ENCODE results near the gene ABLIM1. TPM values are rescaled to one million over a fixed set of nuclear protein-coding genes. Genes with fewer than 3 reads are reported as not detected.

The ABLIM1 gene
- total RNA-seq, 2 experiments from 2014 or later, result 91.5 to 97.9 TPM

DNA sequence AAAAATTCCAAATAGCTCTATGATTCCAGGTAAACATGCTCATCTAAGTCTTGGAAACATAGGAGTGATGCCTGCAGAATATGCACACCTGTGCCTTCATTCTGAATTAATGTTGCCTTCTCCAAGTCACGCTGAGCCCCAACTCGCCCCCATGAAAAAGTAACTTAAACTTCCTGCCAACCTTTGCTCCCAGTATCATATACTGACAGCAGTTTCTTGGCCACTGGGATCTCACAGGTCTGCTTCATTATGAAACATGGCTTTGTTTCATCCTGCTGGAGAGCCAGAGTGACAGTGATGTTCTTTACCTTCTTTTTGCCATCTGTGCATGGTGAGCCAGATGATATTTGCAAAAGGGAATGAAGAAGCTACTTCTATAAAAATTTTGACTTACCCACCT is 34.9 kb downstream of the ABLIM1 start:
- CTCF ChIA-PET, result interaction anchor here (1.0 to 1.2 kb wide), 2 partner anchors 9 to 23 kb away, joined by 3 read pairs; no protein-coding TSS in a partner anchor

DNA sequence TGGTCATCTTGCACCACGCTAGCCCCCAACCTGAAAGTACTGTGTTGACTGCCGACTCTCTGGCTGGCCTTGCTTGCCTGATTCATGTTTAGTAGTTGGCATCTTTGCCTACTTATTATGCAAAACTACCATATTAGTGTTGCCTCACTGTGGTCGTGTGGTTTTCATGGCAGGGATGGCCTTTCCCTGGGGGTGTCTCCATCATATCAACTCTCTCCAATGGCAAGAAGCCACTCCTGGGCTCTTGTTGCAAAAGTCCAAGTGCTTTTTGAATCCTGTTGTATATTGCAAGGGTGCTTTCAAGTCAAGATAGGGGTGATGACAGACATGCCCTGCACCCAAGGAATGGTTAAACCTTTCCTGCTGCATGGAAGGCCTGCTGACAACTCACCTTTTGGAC is 39.4 kb downstream of the ABLIM1 start:
- peaks cover 6% of the 10 kb centered on the region for H3K27me3 Mint-ChIP-seq
- H3K4me1 Mint-ChIP-seq, result peaks cover 40% of the 10 kb centered on the region
- POLR2A ChIA-PET, result no interaction called here
- H3K9me3 Mint-ChIP-seq, result peaks cover 10% of the 10 kb centered on the region
- DNase-seq, result no peak
- H3K4me3 Mint-ChIP-seq, result no peak overlapping the region
- CTCF ChIA-PET, result no interaction called here
- peaks cover 24% of the 10 kb centered on the region for H3K36me3 Mint-ChIP-seq (ENCODE audit: low read depth)
- no peak overlapping the region for H3K27ac Mint-ChIP-seq

More for the DNA sequence above, 34.9 kb downstream of the ABLIM1 start:
- POLR2A ChIA-PET, result interaction anchor here (0.6 kb wide), 1 partner anchor 180 kb away, joined by 3 read pairs; no protein-coding TSS in a partner anchor
- H3K27me3 Mint-ChIP-seq, result peaks cover 15% of the 10 kb centered on the region
- peaks cover 19% of the 10 kb centered on the region for H3K36me3 Mint-ChIP-seq (ENCODE audit: low read depth)
- DNase-seq, result no peak
- H3K9me3 Mint-ChIP-seq, result peaks cover 10% of the 10 kb centered on the region
- peaks cover 37% of the 10 kb centered on the region for H3K4me1 Mint-ChIP-seq
- H3K27ac Mint-ChIP-seq, result no peak overlapping the region
- no peak overlapping the region for H3K4me3 Mint-ChIP-seq

DNA sequence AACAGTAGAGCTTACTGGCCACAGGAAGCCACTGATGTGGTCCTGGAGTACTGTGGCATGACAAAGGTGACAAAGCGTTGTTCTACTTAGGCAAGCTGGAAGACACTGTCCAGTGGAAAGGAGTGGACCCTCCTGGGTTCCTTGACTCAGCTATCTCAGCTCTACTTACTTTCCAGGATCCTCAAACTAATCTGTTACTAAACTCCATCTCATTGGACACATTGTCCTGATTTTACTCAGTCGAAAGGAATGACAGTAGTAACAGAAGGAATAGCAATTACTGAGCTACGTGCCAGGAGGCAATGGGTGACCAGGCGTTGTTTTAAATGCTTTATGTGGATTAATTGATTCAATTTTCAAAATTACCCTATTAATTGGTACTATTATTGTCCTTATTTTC is 41.6 kb downstream of the ABLIM1 start:
- Mint-ChIP-seq H3K36me3 (ENCODE audit: low read depth) (peaks cover 12% of the 10 kb centered on the region), H3K9me3 (peaks cover 5% of the 10 kb centered on the region), H3K4me3 (no peak overlapping the region), H3K27me3 (peaks cover 6% of the 10 kb centered on the region), H3K27ac (no peak overlapping the region), H3K4me1 (peaks cover 32% of the 10 kb centered on the region)
- DNase-seq, result no peak
- CTCF ChIA-PET, result interaction anchor here (0.8 to 1.4 kb wide), 3 partner anchors 54 to 90 kb away, joined by 3 to 10 read pairs (median 3); no protein-coding TSS in a partner anchor
- POLR2A ChIA-PET, result interaction anchor here (0.7 to 1.2 kb wide), 5 partner anchors 9 to 72 kb away, joined by 3 to 4 read pairs (median 3); no protein-coding TSS in a partner anchor

DNA sequence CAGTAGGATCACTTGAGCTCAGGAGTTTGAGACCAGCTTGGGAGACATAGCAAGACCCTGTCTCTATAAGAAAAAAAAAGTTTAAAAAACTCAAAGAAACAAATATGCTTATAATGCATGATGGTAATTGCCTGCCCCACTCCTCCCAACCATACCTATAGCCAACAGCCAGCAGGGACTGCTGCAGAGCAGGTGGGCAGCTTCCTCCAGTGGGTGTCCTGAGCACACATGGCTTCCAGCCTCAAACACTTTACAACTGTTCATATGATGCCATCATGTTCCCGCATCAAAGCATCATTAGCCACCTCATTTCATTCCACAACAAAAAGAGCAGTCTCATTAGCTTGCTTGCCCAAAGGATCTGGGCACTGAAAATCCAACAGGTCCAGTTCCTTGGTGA is 42.0 kb downstream of the ABLIM1 start:
- POLR2A ChIA-PET, result interaction anchor here (0.7 to 1.2 kb wide), 5 partner anchors 10 to 71 kb away, joined by 3 to 4 read pairs (median 3); no protein-coding TSS in a partner anchor

DNA sequence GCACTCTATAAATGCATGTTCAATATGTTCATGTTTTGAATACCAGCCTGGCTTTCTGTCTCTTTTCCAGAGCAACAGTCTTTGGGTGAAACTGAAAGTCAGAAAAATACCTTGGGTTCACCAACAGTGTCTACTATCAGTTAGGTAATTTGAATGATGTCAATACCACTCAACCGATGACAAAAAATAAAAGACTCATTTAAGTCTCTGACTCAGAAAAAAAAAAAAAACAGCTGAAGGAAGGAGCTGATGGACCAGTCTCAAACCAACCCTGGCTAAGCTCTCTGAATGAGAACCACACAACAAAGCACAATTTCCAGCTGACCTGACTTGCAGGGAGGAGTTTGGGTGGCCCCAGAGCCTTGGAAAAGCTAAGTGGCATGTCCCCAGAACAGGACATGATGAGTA is 42.5 kb downstream of the ABLIM1 start:
- Mint-ChIP-seq H3K4me1 (peaks cover 33% of the 10 kb centered on the region), H3K27me3 (no peaks in the 10 kb centered on the region), H3K4me3 (no peak overlapping the region), H3K9me3 (peaks cover 2% of the 10 kb centered on the region), H3K36me3 (ENCODE audit: low read depth) (peaks cover 5% of the 10 kb centered on the region), H3K27ac (peak overlapping the region; percentile 75)
- ChIA-PET CTCF (interaction anchor here (0.6 to 1.4 kb wide), 7 partner anchors 11 to 421 kb away, joined by 3 to 10 read pairs (median 3); no protein-coding TSS in a partner anchor), POLR2A (interaction anchor here (1.0 to 1.3 kb wide), 2 partner anchors 10 to 12 kb away, joined by 3 to 4 read pairs; no protein-coding TSS in a partner anchor)
- peak; percentile 28 for DNase-seq

More for the DNA sequence above, 42.0 kb downstream of the ABLIM1 start:
- DNase-seq, result no peak
- Mint-ChIP-seq H3K27me3 (peaks cover 3% of the 10 kb centered on the region), H3K36me3 (ENCODE audit: low read depth) (peaks cover 8% of the 10 kb centered on the region), H3K9me3 (peaks cover 2% of the 10 kb centered on the region), H3K4me1 (peaks cover 32% of the 10 kb centered on the region), H3K27ac (peak overlapping the region; percentile 75), H3K4me3 (no peak overlapping the region)
- CTCF ChIA-PET, result interaction anchor here (0.6 to 1.4 kb wide), 7 partner anchors 12 to 210 kb away, joined by 3 to 10 read pairs (median 3); no protein-coding TSS in a partner anchor

DNA sequence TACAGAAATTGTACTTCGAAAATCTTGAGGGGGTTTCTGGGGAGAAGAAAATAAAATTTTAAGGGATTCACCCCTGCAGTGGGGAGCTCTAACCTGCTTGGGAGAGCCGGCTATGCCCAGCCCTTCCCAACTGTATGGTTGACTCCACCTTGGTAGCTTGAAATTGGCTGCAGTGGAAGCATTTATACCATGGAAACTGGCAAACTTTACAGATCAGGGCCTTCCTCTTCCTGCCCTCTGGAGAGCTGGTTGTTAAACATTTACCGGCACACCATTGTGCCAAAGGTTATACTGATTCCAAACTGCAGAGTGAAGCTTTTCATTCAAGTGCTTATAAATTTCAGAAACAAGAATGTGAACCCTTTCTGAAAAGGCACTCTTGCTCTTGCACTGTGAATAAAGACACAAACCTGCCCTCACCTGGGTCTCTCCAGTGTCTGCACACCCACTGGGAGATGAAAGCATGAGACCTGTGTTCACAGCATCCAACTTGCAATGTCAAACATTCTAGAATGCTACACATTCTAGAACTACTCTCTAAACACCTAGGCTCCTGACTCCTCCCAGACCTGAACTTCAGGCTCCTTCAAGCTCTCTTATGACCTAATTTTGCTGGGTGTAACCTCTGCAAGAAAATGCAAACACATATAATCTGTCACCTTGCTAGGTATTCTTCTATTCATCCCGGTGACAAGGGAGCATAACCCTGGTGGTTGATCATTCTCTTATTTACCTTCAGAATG is 44.7 kb downstream of the ABLIM1 start:
- ChIA-PET POLR2A (interaction anchor here (1.7 kb wide), 1 partner anchor 9 kb away, joined by 5 read pairs; no protein-coding TSS in a partner anchor), CTCF (no interaction called here)
- peaks cover 35% of the 10 kb centered on the region for H3K4me1 Mint-ChIP-seq
- no peak overlapping the region for H3K4me3 Mint-ChIP-seq
- no peaks in the 10 kb centered on the region for H3K27me3 Mint-ChIP-seq
- DNase-seq, result no peak
- peaks cover 5% of the 10 kb centered on the region for H3K36me3 Mint-ChIP-seq (ENCODE audit: low read depth)
- peaks cover 2% of the 10 kb centered on the region for H3K9me3 Mint-ChIP-seq
- no peak overlapping the region for H3K27ac Mint-ChIP-seq

DNA sequence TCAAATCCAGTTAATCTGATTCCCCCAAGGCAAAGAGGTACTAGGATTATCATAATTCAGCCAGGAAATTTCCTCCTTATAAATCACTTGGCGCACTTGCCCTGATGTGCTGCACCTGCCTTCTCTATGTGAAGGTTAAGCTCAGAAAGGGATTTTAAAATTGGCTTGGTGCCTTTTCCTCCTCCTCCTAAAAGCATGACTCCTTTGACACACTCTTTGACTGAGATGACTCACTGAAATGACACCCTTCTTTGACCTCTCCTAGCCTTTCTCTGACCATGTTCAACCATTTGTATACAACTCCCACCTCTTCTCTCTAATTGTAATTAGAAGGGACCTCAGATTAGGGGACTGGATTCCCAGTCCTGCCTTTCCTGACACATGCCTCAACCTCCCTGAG is 46.5 kb downstream of the ABLIM1 start:
- H3K4me1 Mint-ChIP-seq, result peaks cover 34% of the 10 kb centered on the region
- CTCF ChIA-PET, result no interaction called here
- H3K27me3 Mint-ChIP-seq, result peaks cover 2% of the 10 kb centered on the region
- POLR2A ChIA-PET, result no interaction called here
- DNase-seq, result no peak
- H3K4me3 Mint-ChIP-seq, result no peak overlapping the region
- peaks cover 14% of the 10 kb centered on the region for H3K36me3 Mint-ChIP-seq (ENCODE audit: low read depth)
- peaks cover 6% of the 10 kb centered on the region for H3K9me3 Mint-ChIP-seq
- H3K27ac Mint-ChIP-seq, result no peak overlapping the region

DNA sequence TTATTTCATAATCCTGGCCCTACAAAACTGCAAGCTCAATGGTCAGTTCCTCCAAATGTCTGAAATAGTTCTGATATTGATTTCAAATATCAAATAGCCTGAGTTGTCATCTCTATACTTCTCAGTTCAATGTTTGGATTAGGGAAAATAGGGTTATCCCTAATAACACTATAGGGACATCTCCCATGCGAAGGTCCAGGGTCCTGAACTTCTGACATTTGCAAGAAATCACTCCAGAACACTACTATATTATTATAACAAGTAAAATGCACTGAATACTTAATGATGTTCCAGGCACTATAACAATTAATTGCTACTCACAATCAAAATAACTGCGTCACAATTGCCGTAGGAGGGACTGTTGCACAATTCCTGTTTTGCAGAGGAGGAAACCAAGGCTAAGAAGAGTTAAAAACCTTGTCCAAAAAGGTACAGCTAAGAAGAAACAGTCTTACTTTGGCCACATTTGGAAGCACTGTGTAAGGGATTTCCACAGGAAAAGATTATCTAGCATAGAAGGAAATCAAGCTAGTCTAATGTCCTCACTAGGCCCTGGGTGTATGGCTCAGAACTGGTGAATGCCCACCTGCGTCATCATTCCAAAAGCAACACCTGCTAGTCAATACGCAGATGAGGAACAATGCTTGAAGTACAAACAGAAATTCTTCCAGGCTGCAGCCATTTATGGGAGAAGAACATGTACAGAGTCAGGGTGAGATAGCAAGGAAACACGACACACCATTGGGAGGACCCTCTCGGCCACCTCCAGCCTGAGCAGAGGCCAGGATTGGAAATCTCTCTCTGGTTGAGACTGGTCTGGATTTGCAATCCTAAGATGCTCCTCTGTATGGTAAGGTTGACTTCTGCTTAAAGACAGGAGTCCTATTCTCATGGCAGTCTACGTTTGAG is 48.3 kb downstream of the ABLIM1 start:
- peaks cover 3% of the 10 kb centered on the region for H3K9me3 Mint-ChIP-seq
- peaks cover 2% of the 10 kb centered on the region for H3K27me3 Mint-ChIP-seq
- peaks cover 19% of the 10 kb centered on the region for H3K36me3 Mint-ChIP-seq (ENCODE audit: low read depth)
- no peak overlapping the region for H3K4me3 Mint-ChIP-seq
- no peak for DNase-seq
- ChIA-PET CTCF (interaction anchor here (1.0 kb wide), 1 partner anchor 138 kb away, joined by 3 read pairs; no protein-coding TSS in a partner anchor), POLR2A (no interaction called here)
- peaks cover 33% of the 10 kb centered on the region for H3K4me1 Mint-ChIP-seq
- H3K27ac Mint-ChIP-seq, result no peak overlapping the region

DNA sequence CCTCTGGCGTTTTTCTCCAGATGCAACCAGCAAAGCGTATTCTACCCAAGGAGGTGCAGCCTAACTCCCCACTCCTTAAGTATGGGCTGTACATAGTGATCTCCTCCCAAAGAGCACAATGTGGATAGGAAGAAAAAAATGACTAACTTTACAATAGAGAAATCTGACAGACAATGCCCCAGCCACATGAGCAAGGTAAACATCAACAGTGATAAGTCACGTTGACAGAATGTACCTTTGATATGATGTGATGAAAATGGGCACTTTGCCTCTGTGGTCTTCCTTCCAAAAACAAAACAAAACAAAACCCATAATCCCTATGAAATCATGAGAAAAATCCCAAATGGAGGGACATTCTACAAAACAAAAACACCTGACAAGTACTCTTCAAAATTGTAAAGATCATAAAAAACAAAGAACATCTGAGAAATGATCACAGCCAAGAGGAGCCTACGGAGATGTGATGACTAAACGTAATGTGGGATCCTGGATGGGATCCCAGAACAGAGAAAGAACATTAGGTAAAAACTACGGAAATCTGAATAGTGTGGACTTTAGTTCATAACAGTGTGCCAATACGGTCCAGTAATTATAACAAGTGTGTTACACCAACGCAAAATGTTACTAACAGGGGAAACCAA is 50.6 kb downstream of the ABLIM1 start:
- no peak for DNase-seq
- H3K36me3 Mint-ChIP-seq (ENCODE audit: low read depth), result peaks cover 23% of the 10 kb centered on the region
- POLR2A ChIA-PET, result no interaction called here
- H3K4me1 Mint-ChIP-seq, result peaks cover 46% of the 10 kb centered on the region
- peaks cover 3% of the 10 kb centered on the region for H3K9me3 Mint-ChIP-seq
- no peak overlapping the region for H3K4me3 Mint-ChIP-seq
- CTCF ChIA-PET, result interaction anchor here (1.5 kb wide), 1 partner anchor 136 kb away, joined by 4 read pairs; no protein-coding TSS in a partner anchor
- no peak overlapping the region for H3K27ac Mint-ChIP-seq
- H3K27me3 Mint-ChIP-seq, result peaks cover 2% of the 10 kb centered on the region

DNA sequence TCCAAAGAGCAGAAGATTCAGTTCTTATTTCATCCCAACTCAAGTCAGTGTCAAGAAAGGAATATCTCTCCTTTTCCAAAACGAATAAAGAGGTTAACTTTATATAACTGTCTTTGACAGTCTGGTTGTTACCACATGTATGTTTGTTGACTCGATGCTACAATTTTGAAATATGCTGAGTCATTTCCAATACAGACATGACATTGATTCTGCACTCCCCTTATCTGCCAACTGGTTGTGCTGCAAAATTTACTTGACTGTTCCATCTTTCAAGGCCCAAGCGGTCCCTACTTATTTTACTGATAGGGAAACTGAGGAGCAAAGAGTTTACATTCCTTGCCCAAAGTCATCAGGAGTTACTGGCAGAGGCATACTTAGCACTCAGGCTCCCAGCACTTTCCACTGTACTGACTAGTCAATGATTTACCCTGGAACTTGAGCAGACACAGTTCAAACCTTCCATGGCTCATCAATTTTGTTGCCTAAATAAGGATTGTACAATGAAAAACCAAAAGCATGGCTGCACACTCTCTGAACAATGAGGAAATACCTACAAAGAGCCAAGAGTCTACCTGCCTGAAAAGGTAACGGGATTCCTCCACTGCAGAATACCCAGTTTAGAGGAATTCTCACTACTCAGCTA is 52.8 kb downstream of the ABLIM1 start:
- ChIA-PET CTCF (interaction anchor here (1.3 kb wide), 1 partner anchor 271 kb away, joined by 3 read pairs; no protein-coding TSS in a partner anchor), POLR2A (interaction anchor here (1.0 to 1.3 kb wide), 2 partner anchors 10 to 15 kb away, joined by 3 to 4 read pairs; no protein-coding TSS in a partner anchor)
- DNase-seq, result no peak
- H3K27me3 Mint-ChIP-seq, result peaks cover 2% of the 10 kb centered on the region
- H3K9me3 Mint-ChIP-seq, result peaks cover 3% of the 10 kb centered on the region
- peaks cover 46% of the 10 kb centered on the region for H3K4me1 Mint-ChIP-seq
- H3K36me3 Mint-ChIP-seq (ENCODE audit: low read depth), result peaks cover 30% of the 10 kb centered on the region
- no peak overlapping the region for H3K4me3 Mint-ChIP-seq
- peak overlapping the region; percentile 45 for H3K27ac Mint-ChIP-seq

DNA sequence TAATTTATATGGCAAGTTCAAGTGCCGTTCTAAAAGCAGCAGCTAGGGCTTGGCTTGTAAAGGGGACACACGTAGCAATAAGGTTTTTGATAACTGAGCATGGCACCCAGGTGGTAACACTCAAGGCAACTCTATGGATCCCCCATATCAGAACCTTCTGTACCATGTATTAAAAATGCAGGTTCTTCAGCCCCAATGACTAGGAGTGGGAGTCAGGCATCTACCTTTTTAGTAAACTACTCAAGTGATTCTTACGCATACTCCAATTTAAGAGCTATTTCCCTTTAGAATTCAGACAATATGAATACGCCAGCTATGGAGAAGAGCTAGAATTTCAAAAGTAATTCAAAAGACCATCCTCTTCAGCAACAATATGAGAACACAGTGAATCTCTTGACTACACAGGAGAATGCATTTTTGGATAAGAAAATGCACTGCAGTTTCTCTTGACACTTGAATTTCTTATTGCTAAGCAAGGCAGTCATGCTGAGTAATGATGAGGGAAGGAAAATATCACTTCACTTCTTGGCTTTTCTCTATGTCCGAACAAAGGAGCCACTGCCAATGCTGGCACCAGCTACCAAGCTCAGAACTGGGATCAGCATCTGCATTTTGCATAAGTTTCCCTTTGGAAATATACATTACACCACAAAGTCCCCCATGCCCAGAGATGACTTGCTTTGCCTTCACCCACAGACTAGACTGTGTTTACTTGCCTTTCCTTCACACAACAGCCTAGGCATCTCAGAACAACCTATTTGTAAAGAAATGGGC is 53.5 kb downstream of the ABLIM1 start:
- POLR2A ChIA-PET, result interaction anchor here (1.2 to 1.3 kb wide), 4 partner anchors 9 to 105 kb away, joined by 3 to 5 read pairs (median 3); no protein-coding TSS in a partner anchor
- CTCF ChIA-PET, result interaction anchor here (0.9 to 1.3 kb wide), 5 partner anchors 11 to 300 kb away, joined by 3 read pairs; no protein-coding TSS in a partner anchor
- Mint-ChIP-seq H3K4me1 (peaks cover 49% of the 10 kb centered on the region), H3K27me3 (peaks cover 2% of the 10 kb centered on the region), H3K4me3 (no peak overlapping the region), H3K36me3 (ENCODE audit: low read depth) (peaks cover 35% of the 10 kb centered on the region), H3K27ac (peak overlapping the region; percentile 45), H3K9me3 (peaks cover 3% of the 10 kb centered on the region)
- no peak for DNase-seq
